ENCODE results near the gene ZNF773. TPM values are rescaled to one million over a fixed set of nuclear protein-coding genes. Genes with fewer than 3 reads are reported as not detected.

Gene ZNF773
- total RNA-seq, 4 donors from 2014 or later = 4.5 to 11.0 (median 5.9) TPM

DNA sequence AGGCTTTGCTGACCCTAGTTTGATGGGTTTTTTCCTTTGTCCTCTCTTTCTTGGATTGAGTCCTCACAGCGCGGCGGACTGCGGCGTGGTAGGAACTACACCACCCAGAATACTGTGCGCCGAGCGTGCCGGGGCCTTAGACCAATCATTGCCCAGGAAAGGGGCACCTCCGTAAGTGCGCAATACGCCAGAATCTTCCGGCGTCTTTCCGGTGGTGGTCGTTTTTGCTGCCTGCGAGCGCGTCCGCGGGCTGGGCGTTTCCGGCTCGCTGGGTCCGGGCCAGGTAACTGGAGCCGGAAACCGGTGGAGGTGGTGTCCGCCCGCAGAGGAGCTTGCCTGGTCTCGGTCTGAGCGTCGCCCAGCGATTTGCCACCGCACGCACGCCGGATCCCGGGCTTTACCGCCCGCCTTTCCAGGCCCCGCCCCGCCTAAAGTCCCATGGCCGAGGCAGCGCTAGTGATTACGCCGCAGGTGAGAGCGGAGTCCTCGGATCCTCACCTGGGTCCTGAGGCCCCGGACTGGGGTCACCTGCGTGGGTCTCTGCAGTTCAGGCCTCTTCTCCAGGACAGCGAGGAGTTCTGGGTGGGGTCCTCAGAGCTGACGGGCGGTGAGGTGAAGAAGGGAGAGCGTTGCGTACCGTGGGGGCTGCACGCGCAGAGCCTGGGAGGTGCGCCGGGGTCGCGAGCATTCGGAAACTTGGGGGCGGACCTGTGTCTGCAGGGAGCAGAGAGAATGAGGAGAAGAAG, 27.6 kb downstream of the ZNF773 start, which contains the start of gene ZNF549:
Gene ZNF549, plus strand, starts transcription at position 221 of the 746 bp plus-strand sequence. Its CDS starts 218 bp downstream, at position 439.
- peak within 1 kb of the TSS; percentile 74 to 86 (median 83) for H3K27ac ChIP-seq
- peaks cover 0 to 15% (median 6%) of the 10 kb centered on the region in 4 donors for H3K36me3 ChIP-seq
- peak within 1 kb of the TSS; percentile 55 to 74 (median 71) for H3K4me3 ChIP-seq
- WGBS, 2 donors (ENCODE audit: low coverage in 1 of 2) = 4 to 5% methylated on average over 4 to 27 of the region's 64 CpGs
- intact Hi-C loops (cut with DNase I; ENCODE audit: low total_unique reads) = no loop called here
- DNase-seq = peak; percentile 89
- H3K9me3 ChIP-seq = peaks cover 8 to 26% of the 10 kb centered on the region in 2 donors
- H3K27me3 ChIP-seq = no peaks in the 10 kb centered on the region
- peaks cover 0 to 13% (median 5%) of the 10 kb centered on the region in 4 donors for H3K4me1 ChIP-seq
- TF ChIP-seq POLR2AphosphoS5 (IDR thresholded peaks at IDR 0.05) (peak; percentile 28 to 68 (median 64)), POLR2A (IDR thresholded peaks at IDR 0.05) (no peak)
- TF ChIP-seq, protein P1, sequence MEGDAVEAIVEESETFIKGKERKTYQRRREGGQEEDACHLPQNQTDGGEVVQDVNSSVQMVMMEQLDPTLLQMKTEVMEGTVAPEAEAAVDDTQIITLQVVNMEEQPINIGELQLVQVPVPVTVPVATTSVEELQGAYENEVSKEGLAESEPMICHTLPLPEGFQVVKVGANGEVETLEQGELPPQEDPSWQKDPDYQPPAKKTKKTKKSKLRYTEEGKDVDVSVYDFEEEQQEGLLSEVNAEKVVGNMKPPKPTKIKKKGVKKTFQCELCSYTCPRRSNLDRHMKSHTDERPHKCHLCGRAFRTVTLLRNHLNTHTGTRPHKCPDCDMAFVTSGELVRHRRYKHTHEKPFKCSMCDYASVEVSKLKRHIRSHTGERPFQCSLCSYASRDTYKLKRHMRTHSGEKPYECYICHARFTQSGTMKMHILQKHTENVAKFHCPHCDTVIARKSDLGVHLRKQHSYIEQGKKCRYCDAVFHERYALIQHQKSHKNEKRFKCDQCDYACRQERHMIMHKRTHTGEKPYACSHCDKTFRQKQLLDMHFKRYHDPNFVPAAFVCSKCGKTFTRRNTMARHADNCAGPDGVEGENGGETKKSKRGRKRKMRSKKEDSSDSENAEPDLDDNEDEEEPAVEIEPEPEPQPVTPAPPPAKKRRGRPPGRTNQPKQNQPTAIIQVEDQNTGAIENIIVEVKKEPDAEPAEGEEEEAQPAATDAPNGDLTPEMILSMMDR (IDR thresholded peaks at IDR 0.05) = peak in 2 of 5 experiments; percentile 35 to 39
- in situ Hi-C loops (cut with MboI; ENCODE audit: low pct_ligation_motif_present in 1 of 4, low pct_unique_long_range_greater_than_20kb in 1 of 4, low sequenced_read_pairs in 3 of 4) = no loop called here

DNA sequence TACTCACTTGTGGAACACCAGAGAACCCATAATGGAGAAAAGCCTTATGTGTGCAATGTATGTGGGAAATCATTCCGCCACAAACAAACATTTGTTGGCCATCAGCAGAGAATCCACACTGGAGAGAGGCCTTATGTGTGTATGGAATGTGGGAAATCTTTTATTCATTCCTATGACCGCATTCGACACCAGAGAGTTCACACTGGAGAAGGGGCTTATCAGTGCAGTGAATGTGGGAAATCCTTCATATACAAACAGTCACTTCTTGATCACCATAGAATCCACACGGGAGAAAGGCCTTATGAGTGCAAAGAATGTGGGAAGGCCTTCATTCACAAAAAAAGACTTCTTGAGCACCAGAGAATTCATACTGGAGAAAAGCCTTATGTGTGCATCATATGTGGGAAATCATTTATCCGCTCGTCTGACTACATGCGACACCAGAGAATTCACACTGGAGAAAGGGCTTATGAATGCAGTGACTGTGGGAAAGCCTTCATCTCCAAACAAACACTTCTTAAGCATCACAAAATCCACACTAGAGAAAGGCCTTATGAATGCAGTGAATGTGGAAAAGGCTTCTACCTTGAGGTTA, 38.3 kb downstream of the ZNF773 start:
- no peak for DNase-seq
- in situ Hi-C loops (cut with MboI; ENCODE audit: low pct_ligation_motif_present in 1 of 4, low pct_unique_long_range_greater_than_20kb in 1 of 4, low sequenced_read_pairs in 3 of 4) = no loop called here
- H3K36me3 ChIP-seq = peaks cover 4 to 87% (median 35%) of the 10 kb centered on the region in 4 donors

GRCh38 chr19:57546513-57546912, 46.8 kb downstream of the ZNF773 start:
- DNase-seq = no peak
- TF ChIP-seq EP300 (IDR thresholded peaks at IDR 0.05; ENCODE audit: low read depth) = no peak
- TF ChIP-seq, protein P1 (IDR thresholded peaks at IDR 0.05) = no peak
- no peak for TF ChIP-seq POLR2AphosphoS5 (IDR thresholded peaks at IDR 0.05)
- no peak for TF ChIP-seq POLR2A (IDR thresholded peaks at IDR 0.05)
- Histone ChIP-seq H3K9me3 (peaks cover 77 to 97% of the 10 kb centered on the region in 2 donors), H3K4me3 (no peak overlapping the region), H3K36me3 (peaks cover 14 to 99% (median 51%) of the 10 kb centered on the region in 4 donors), H3K27ac (no peak overlapping the region), H3K4me1 (no peaks in the 10 kb centered on the region), H3K27me3 (no peaks in the 10 kb centered on the region)
- intact Hi-C loops (cut with DNase I; ENCODE audit: low total_unique reads) (no loop called here), in situ Hi-C loops (cut with MboI; ENCODE audit: low pct_ligation_motif_present in 1 of 4, low pct_unique_long_range_greater_than_20kb in 1 of 4, low sequenced_read_pairs in 3 of 4) (no loop called here)
- 100% methylated on average over 1 of the region's 1 CpG for WGBS, 2 donors (ENCODE audit: low coverage in 1 of 2)

More for the DNA sequence above, 38.3 kb downstream of the ZNF773 start:
- no peak overlapping the region for H3K27ac ChIP-seq
- H3K9me3 ChIP-seq = peaks cover 91 to 99% of the 10 kb centered on the region in 2 donors
- intact Hi-C loops (cut with DNase I; ENCODE audit: low total_unique reads) = no loop called here
- WGBS, 2 donors (ENCODE audit: low coverage in 1 of 2) = 97 to 98% methylated on average over 5 to 7 of the region's 7 CpGs
- no peaks in the 10 kb centered on the region for H3K27me3 ChIP-seq
- no peak overlapping the region for H3K4me3 ChIP-seq
- no peaks in the 10 kb centered on the region for H3K4me1 ChIP-seq
- no peak for TF ChIP-seq POLR2AphosphoS5 (IDR thresholded peaks at IDR 0.05)

- in situ Hi-C loops (cut with MboI; ENCODE audit: low pct_ligation_motif_present in 1 of 4, low pct_unique_long_range_greater_than_20kb in 1 of 4, low sequenced_read_pairs in 3 of 4) = no loop called here
- peaks cover 7 to 86% (median 49%) of the 10 kb centered on the region in 4 donors for H3K36me3 ChIP-seq
These were observed 52.7 kb downstream of the ZNF773 start for GRCh38 chr19:57552432-57552831.

More at GRCh38 chr19:57552432-57552831, 52.7 kb downstream of the ZNF773 start:
- TF ChIP-seq POLR2AphosphoS5 (IDR thresholded peaks at IDR 0.05) (no peak), EP300 (IDR thresholded peaks at IDR 0.05; ENCODE audit: low read depth) (no peak), POLR2A (IDR thresholded peaks at IDR 0.05) (no peak)
- TF ChIP-seq, protein P1 (IDR thresholded peaks at IDR 0.05) = no peak
- Histone ChIP-seq H3K27ac (no peak overlapping the region), H3K27me3 (no peaks in the 10 kb centered on the region), H3K4me3 (no peak overlapping the region), H3K4me1 (no peaks in the 10 kb centered on the region), H3K9me3 (peaks cover 37 to 79% of the 10 kb centered on the region in 2 donors)
- intact Hi-C loops (cut with DNase I; ENCODE audit: low total_unique reads) = no loop called here
- 100% methylated on average over 2 of the region's 2 CpGs; no CpG with 5 or more reads in 1 of the 2 donors for WGBS, 2 donors (ENCODE audit: low coverage in 1 of 2)
- DNase-seq = no peak
